Right lobe of liver (tissue), 4 donors: ENCODE results near the gene PLXNB2.

Experiments
- POLR2A ChIP-seq: fragments of 450-650 bp; IDR thresholded peaks from one replicate; pipeline ENCODE4 v1.6.1; 2017; ENCODE audit warnings: antibody characterized with exemption, mild to moderate bottlenecking
- TF ChIP-seq, protein P1 (sequence below), 4 donors: fragments of 200-600 bp in 3 of 4; fragments of 450-650 bp in 1 of 4; IDR thresholded peaks; one replicate each; pipeline versions ENCODE4 v1.5.1 to v1.8.0; 2016 to 2022; ENCODE audit warnings: antibody characterized with exemption in 4 of 4, mild to moderate bottlenecking in 2 of 4
- donor health status: DM: no; HTN: no; CAD: no.
- donor health status: DM: no; HTN: no; CAD: no.
- donor health status: DM: no; HTN: yes; CAD: no.

DNA sequence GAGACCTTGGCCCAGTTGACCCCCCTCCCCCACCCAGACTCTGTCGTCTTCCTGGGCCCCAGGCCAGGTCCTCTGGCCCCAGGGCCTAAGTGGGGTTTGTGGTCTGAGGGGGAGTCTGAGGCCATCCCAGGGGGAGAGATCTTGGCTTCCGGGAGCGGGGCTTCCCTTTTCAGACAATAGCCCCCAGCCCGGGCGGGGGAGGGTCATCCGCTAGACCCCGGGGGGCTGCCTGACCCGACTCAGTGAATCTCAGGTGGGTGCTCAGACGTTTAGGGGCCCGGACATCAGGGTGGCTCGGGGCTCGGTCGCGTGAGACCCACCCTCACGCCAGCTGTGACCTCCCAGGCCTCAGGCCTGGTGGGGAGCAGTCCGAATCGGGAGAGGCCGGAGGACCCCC lies 37.9 kb downstream of the PLXNB2 start:
- TF ChIP-seq, protein P1, sequence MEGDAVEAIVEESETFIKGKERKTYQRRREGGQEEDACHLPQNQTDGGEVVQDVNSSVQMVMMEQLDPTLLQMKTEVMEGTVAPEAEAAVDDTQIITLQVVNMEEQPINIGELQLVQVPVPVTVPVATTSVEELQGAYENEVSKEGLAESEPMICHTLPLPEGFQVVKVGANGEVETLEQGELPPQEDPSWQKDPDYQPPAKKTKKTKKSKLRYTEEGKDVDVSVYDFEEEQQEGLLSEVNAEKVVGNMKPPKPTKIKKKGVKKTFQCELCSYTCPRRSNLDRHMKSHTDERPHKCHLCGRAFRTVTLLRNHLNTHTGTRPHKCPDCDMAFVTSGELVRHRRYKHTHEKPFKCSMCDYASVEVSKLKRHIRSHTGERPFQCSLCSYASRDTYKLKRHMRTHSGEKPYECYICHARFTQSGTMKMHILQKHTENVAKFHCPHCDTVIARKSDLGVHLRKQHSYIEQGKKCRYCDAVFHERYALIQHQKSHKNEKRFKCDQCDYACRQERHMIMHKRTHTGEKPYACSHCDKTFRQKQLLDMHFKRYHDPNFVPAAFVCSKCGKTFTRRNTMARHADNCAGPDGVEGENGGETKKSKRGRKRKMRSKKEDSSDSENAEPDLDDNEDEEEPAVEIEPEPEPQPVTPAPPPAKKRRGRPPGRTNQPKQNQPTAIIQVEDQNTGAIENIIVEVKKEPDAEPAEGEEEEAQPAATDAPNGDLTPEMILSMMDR (IDR thresholded peaks at IDR 0.05), result no peak
- no peak for TF ChIP-seq POLR2A
